B cell (primary cell): ENCODE results near the gene PGS1.

ENCODE experiments used
- CTCF ChIP-seq: fragments of 200-600 bp; IDR thresholded peaks from one replicate; pipeline ENCODE4 v1.8.0; 2022; ENCODE audit warnings: antibody characterized with exemption, mild to moderate bottlenecking
- EZH2 ChIP-seq: IDR thresholded peaks from 2 replicates; pipeline ENCODE4 v1.6.1; 2012; ENCODE audit warnings: borderline replicate concordance, low read depth, mild to moderate bottlenecking, moderate library complexity, low read length; ENCODE audit not compliant: insufficient read depth, poor library complexity, severe bottlenecking

GRCh38 chr17:78329263-78330059 is 49.0 kb upstream of the PGS1 start:
- TF ChIP-seq CTCF (no peak), EZH2 (no peak)
